HG02885 (cell line): Measurements from ENCODE around the gene PFKL.
"Not testable (repeated sequence)": the region's sequence is repeated elsewhere in the genome, so short reads cannot be mapped to it uniquely, and the experiment has no call there.

Experiments used
- ATAC-seq: cut with Tn5 transposase; IDR thresholded peaks from one replicate; pipeline ENCODE4 v1.9.1; 2021; ENCODE audit warnings: mild to moderate bottlenecking; ENCODE audit not compliant: unreplicated experiment, poor library complexity

The PFKL gene

GRCh38 chr21:44273046-44273445, 26.8 kb upstream of the PFKL start:
- ATAC-seq, result no peak

DNA sequence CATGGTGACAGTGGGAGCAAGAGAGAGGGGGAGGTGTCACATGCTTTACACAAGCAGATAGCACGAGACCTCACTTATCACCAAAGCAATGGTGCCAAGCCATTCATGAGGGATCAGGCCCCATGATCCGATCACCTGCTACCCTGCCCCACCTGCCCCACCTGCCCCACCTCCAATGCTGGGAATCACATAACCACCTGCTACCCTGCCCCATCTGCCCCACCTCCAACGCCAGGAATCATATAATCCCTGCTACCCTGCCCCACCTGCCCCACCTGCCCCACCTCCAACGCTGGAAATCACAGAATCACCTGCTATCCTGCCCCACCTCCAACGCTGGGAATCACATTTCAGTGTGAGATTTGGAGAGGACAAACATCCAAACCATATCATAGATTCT, 24.8 kb upstream of the PFKL start:
- no peak for ATAC-seq

- ATAC-seq, result no peak
Observed at GRCh38 chr21:44279354-44280260, 20.2 kb upstream of the PFKL start.

DNA sequence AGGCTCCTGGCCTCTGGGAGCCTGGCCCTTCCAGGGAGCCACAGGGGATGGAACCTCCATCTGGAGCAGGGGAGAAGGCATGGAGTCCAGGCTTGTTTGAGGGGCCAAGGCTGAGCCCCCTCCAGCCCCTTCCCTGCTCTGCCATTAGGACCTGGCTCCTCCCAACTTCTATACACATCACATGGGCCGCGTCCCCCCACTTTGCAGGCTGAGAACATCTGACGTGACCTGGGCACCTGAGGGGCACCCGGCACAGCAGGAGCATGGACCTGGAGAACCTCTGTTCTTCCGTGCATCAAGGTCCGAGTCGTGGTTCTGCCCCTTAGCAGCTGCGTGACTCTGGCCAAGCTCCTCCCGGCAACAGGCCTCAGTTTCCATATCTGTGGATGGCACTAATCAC, 18.1 kb upstream of the PFKL start:
- ATAC-seq, result no peak

DNA sequence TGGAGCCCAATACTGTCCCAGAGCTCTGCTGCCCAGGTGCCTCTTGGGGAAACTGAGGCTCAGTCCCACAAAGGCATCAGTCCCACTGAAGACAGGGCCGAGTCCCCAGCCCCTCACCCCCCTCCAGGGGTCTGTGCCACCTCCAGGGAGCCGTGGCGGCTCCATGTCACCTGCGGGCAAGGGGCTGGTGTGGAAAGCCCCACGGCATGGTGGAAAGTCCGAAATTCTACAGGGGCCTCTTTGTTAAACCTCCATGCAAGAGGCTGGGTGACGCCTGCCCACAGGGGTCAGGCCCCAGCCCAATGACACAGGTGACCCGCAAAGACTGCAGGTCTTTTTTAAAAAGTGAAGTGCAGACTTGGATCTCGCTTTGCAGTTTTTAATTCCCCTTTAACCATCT, 17.5 kb upstream of the PFKL start:
- ATAC-seq, result no peak

DNA sequence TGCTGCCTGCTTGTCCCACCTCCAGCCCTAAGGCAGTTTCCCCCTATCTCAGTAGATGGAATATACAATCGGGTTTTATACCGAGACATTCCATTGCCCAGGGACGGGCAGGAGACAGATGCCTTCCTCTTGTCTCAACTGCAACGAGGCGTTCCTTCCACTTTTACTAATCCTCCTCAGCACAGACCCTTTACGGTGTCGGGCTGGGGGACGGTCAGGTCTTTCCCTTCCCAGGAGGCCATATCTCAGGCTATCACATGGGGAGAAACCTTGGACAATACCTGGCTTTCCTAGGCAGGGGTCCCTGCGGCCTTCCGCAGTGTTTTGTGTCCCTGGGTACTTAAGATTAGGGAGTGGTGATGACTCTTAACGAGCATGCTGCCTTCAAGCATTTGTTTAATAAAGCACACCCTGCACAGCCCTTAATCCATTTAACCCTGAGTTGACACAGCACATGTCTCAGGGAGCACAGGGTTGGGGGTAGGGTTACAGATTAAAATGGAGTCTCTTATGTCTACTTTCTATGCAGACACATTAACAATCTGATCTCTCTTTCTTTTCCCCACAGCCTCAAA, 16.6 kb upstream of the PFKL start:
- not testable (repeated sequence) for ATAC-seq

DNA sequence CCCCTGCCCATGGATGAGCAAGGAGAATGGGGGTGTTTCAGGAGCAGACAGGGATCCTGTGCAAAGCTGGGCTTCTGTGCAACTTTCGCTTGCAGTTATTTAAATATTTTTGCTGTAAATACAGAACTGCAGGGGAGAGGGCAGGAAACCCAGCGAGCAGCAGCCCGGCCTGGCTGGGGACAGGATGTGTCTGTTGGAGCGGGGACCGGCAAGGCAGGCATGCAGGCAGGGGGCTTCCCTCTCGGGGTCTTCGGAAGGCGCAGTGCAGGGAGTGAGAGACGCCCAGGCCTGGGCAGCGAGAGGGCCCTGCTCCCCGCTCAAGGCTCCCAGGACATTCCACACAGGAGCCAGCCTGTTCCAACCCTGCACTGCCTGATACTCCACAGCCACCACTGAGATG, 15.9 kb upstream of the PFKL start:
- ATAC-seq, result no peak

GRCh38 chr21:44285138-44285992, 14.5 kb upstream of the PFKL start, which contains the start of gene AIRE:
Gene AIRE (plus strand): TSS chr21:44285876. CDS start chr21:44286007, 131 bp downstream.
- no peak for ATAC-seq

GRCh38 chr21:44286086-44286715, 13.7 kb upstream of the PFKL start:
- ATAC-seq, result no peak

DNA sequence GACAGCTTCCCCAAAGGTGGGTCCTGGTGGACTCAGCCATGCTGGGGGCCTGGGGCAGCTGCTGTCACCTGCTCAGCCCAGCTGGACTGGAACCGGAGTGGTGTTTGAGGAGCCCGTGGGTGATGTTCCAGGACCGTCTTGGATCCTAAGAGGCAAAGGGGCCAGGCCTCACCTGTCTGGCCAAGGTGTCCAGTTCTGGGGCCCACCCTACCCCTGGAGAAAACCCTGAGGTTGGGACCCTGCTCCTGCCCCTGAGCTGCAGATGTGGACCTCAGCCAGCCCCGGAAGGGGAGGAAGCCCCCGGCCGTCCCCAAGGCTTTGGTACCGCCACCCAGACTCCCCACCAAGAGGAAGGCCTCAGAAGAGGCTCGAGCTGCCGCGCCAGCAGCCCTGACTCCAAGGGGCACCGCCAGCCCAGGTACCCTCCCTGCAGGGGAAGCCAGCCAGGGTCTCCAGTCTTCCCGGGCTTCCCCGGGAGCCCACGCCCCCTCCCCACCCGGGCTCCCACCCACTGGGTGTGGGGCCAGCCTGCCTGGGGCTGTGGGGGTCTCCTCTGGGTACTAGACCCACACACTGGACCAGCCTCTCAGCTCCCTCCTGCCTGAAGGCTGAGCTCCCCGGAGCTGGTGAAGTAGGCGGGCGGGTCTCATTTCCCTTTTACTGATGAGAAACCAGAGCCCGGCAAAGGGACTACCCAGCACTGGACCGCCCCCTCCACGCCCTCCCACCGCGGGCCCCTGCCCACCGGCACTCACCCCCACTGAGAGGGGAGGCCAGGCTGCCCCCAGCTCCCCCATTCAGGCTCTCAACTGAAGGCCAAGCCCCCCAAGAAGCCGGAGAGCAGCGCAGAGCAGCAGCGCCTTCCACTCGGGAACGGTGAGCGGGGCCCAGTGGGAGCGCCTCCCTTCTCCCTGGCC, 12.9 kb upstream of the PFKL start:
- no peak for ATAC-seq

DNA sequence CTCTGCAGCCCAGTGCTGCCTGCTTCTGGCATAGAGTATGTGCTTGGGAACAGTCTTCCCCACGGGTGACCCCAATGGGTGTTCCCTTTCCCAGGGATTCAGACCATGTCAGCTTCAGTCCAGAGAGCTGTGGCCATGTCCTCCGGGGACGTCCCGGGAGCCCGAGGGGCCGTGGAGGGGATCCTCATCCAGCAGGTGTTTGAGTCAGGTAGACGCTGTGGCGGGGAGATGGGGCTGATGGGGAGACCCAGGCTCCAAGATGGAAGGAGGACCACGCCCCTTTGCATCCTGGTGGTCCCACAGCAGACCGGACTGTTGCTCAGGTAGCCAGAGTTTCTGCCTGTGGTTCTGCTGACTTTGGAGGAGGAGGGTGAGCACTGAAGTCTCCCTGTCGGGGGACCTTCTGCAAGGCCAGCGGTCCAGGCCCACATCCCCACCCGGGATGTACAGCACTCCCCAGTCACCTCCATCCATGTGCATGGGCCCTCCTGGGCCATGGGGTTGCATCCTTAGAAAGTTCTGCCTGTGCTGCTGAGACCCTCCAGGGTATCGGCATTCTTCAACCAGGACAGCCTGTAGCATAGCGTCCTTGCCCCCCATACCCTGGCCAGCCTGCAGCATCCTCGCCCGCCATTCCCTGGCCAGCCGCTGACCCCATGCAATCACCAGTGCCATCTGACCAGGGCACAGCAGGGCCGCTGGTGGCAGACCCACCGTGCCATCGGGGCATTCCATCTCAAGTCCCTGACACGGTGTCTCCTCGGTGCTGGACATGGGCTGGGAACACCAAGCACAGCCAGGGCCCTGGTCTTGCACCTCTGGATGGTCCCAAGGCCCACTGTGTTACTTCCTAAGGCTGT, 11.4 kb upstream of the PFKL start:
- no peak for ATAC-seq

- ATAC-seq, result no peak
Observed at GRCh38 chr21:44289381-44290010, 10.4 kb upstream of the PFKL start.

DNA sequence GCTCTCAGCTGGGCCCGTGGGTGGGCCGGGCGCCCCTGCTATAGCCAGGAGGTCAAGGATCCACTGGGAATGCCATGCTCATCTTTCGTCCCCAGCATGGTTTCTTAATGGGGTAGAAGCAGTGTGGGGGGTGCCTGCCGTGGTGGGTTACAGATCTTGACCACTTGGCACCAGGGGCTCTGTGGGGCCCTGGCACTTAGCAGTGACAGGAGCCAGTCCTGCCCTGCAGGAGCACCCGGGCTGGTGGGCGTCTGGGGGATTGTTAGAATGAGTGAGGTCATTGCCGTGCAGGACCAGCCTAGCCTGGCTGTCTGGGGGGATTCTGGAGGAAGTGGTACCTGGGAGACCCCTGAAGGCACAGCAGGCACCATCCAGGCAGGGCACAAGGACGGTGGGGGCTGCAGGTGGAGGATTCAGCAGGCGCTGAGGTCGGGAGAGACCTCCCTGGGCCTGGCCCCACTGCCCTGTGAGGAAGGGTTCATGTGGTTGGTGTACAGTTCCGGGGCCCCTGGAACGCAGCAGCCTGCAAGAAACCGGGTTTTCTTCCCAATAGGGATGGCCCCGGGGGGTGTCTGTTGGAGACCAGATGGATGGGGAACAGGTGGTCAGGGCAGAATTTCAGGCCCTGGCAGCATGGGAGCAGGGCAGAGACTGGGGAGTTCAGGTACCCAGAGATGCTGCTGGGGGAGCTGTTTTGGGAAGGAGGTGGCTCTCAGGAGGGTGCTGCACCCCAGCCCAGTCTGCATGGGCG, 9.4 kb upstream of the PFKL start:
- no peak for ATAC-seq

- ATAC-seq, result no peak
Observed at GRCh38 chr21:44291078-44291935, 8.5 kb upstream of the PFKL start.

DNA sequence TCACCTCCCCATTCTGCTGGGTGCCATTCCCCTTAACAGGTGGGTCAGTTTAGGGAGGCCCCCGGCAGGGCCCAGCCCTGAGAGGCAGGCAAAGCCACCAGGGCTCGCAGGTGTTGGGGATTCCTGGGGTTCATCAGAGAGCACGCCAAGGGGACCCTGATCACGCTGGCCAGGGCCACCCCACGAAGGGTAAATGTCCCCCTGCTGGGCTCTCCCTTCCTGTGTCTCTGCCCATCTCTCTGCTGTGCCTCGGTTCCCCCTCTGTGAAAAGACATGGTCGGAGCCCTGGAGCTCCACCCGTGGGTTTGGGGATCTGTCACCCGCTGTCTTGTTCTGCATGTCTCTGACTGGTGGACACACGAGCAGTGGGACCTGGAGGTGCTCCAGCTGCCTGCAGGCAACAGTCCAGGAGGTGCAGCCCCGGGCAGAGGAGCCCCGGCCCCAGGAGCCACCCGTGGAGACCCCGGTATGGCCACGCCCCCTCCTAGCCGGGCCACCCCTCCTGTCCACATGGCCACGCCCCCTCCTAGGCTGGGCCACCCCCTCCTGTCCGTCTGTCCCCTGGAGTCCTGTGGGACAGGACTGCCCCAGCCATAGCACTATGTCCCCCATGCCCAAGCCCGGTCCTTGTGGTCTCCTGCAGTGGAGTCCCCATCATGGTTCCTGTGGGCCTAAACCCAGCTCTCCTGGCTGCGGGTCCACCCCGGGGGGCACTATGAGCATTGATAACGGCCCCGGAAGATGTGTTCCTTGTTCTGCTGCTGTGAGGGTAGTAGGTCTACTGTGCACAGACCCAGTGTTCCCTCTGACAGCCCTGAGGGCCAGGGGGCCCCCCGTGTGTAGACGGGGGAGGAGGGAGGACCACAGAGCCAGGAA, 7.7 kb upstream of the PFKL start:
- no peak for ATAC-seq

- ATAC-seq, result no peak
Observed at GRCh38 chr21:44292812-44293195, 7.0 kb upstream of the PFKL start.
